Type B pancreatic cell (in vitro differentiated cells): ENCODE results near the gene OR10A6. TPM values are rescaled to one million over a fixed set of nuclear protein-coding genes. Genes with fewer than 3 reads are reported as not detected.

ENCODE experiments used
- DNase-seq: peaks from one replicate; pipeline ENCODE4 v3.0.0; 2021; ENCODE audit warnings: mixed read lengths; ENCODE audit not compliant: unreplicated experiment; ENCODE audit errors: extremely low spot score
- H3K27ac Mint-ChIP-seq: 2 replicates; pipeline ENCODE4 v1.8.0; 2021; ENCODE audit warnings: mild to moderate bottlenecking, mixed read lengths
- H3K27me3 Mint-ChIP-seq: 2 replicates; pipeline ENCODE4 v1.8.0; 2021; ENCODE audit warnings: mixed read lengths
- H3K36me3 Mint-ChIP-seq: 2 replicates; pipeline ENCODE4 v1.8.0; 2021; ENCODE audit warnings: mixed read lengths
- H3K4me1 Mint-ChIP-seq: one replicate; pipeline ENCODE4 v1.8.0; 2021; ENCODE audit warnings: mixed read lengths; ENCODE audit not compliant: unreplicated experiment
- H3K4me3 Mint-ChIP-seq: 2 replicates; pipeline ENCODE4 v1.8.0; 2021; ENCODE audit warnings: mild to moderate bottlenecking, mixed read lengths
- H3K9me3 Mint-ChIP-seq: 2 replicates; pipeline ENCODE4 v1.8.0; 2021; ENCODE audit warnings: mixed read lengths
- total RNA-seq: library from RNA; stranded (reverse); gene quantifications from 2 replicates; pipeline ENCODE4 v1.2.1, GENCODE V29; 2021; ENCODE audit warnings: low replicate concordance
- TF ChIP-seq, protein P1 (sequence below): fragments of 200-600 bp; sonication (generic); conservative IDR thresholded peaks from 2 replicates; pipeline ENCODE4 v1.5.0; 2021; ENCODE audit warnings: antibody characterized with exemption, mild to moderate bottlenecking

The OR10A6 gene
- total RNA-seq, 1 donor from 2014 or later = not detected

DNA sequence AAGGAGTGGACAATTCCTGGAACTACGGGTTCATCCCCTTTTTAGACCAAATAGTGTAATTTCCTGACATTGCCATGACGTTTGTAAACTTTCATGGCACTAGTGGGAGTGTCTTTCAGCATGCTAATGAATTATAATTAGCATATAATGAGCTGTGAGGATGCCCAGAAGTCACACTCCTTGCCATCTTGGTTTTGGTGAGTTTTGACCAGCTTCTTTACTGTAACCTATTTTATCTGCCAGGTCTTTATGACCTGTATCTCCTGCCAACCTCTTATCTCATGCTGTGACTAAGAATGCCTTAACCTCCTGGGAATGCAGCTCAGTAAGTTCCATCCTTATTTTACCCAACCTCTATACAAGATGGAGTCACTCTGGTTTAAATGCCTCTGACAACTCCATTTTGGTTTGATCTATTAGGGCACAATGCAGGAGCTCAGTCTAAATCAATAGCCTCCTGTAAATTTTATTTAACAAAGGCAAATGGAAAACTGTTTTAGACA lies 20.7 kb downstream of the OR10A6 start:
- Mint-ChIP-seq H3K4me3 (no peak overlapping the region), H3K9me3 (no peaks in the 10 kb centered on the region), H3K27ac (no peak overlapping the region), H3K27me3 (no peaks in the 10 kb centered on the region), H3K36me3 (no peaks in the 10 kb centered on the region), H3K4me1 (peaks cover 11% of the 10 kb centered on the region)
- TF ChIP-seq, protein P1, sequence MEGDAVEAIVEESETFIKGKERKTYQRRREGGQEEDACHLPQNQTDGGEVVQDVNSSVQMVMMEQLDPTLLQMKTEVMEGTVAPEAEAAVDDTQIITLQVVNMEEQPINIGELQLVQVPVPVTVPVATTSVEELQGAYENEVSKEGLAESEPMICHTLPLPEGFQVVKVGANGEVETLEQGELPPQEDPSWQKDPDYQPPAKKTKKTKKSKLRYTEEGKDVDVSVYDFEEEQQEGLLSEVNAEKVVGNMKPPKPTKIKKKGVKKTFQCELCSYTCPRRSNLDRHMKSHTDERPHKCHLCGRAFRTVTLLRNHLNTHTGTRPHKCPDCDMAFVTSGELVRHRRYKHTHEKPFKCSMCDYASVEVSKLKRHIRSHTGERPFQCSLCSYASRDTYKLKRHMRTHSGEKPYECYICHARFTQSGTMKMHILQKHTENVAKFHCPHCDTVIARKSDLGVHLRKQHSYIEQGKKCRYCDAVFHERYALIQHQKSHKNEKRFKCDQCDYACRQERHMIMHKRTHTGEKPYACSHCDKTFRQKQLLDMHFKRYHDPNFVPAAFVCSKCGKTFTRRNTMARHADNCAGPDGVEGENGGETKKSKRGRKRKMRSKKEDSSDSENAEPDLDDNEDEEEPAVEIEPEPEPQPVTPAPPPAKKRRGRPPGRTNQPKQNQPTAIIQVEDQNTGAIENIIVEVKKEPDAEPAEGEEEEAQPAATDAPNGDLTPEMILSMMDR = no peak
- no peak for DNase-seq

DNA sequence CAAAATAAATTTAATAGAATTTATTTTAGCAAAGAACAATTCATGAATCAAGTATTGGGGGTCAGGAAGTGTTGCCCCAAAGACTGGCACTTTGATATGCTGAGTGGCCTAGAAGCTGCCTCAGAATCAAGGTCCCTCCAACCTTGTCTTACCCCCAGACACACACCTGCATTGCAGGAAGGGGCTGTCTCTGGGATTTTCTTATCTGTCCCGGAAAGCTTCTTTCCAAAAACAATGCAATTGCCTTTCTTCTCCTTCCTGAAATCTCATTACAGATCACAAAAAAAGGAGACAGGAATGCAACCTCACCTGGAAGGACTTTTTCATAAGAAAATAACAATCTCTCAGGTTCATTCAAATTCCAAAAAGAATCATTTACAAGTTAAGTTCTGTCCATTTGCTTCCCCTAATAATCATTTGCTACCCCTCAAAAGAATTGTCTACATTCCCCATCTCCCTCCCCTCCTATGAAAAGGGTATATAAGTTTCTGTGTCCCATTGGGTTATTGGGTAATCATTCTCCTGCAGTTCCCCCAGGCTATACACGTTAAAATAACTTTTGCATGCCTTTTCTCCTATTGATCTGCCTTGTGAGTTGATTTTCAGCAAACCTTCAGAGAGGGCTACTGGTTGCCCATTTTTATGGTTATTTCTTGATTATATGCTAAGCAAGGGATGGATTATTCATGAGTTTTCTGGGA lies 21.3 kb downstream of the OR10A6 start:
- Mint-ChIP-seq H3K4me1 (peaks cover 12% of the 10 kb centered on the region), H3K27ac (peak overlapping the region; percentile 11)

DNA sequence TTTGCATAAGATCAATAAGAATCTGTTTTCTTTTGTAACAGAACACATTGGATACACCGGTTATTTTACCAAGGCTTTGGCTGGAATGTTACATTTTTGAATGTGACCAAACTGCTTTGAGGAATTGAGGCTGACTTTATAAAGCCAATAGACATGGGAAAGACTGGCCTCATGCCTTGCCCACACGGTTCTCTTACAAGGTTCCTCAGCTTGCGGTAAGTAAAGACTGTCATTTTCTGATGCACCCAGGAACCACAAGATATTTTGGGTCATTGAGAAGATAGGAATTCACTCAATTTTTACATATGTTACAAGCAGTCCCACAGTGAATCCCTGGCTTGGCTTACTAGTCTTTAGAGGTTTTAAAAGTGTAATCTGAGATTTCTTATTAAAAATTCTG lies 23.9 kb downstream of the OR10A6 start:
- Mint-ChIP-seq H3K4me3 (peak overlapping the region; percentile 34), H3K36me3 (no peaks in the 10 kb centered on the region), H3K27me3 (no peaks in the 10 kb centered on the region), H3K4me1 (peaks cover 26% of the 10 kb centered on the region), H3K27ac (peak overlapping the region; percentile 97), H3K9me3 (no peaks in the 10 kb centered on the region)
- TF ChIP-seq, protein P1 = no peak
- DNase-seq = no peak

More for the DNA sequence above, 21.3 kb downstream of the OR10A6 start:
- no peaks in the 10 kb centered on the region for H3K27me3 Mint-ChIP-seq
- DNase-seq = no peak
- no peak overlapping the region for H3K4me3 Mint-ChIP-seq
- H3K9me3 Mint-ChIP-seq = no peaks in the 10 kb centered on the region
- no peaks in the 10 kb centered on the region for H3K36me3 Mint-ChIP-seq
- TF ChIP-seq, protein P1 = no peak

DNA sequence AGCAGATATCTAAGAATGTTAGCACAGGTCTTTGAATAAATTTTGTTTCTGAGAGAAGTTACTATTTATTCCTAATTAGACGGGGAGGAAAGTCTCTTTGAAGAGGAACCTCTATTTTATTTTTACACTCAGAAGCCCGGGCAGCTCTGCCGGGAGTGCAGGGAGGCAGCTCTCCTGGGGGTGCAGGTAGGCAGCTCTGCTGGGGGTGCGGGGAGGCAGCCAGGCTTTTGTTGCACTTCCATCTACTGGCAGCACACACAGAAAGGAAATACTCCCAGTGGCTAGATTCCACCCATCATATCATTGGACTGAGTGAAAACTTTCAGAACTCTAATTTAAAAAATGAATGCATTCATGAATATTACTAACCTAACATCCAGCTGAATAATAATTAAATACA lies 24.6 kb downstream of the OR10A6 start:
- no peak for DNase-seq
- H3K27me3 Mint-ChIP-seq = no peaks in the 10 kb centered on the region
- H3K4me3 Mint-ChIP-seq = peak overlapping the region; percentile 68
- H3K4me1 Mint-ChIP-seq = peaks cover 26% of the 10 kb centered on the region
- TF ChIP-seq, protein P1 = no peak
- no peaks in the 10 kb centered on the region for H3K36me3 Mint-ChIP-seq
- no peaks in the 10 kb centered on the region for H3K9me3 Mint-ChIP-seq
- peak overlapping the region; percentile 97 for H3K27ac Mint-ChIP-seq

DNA sequence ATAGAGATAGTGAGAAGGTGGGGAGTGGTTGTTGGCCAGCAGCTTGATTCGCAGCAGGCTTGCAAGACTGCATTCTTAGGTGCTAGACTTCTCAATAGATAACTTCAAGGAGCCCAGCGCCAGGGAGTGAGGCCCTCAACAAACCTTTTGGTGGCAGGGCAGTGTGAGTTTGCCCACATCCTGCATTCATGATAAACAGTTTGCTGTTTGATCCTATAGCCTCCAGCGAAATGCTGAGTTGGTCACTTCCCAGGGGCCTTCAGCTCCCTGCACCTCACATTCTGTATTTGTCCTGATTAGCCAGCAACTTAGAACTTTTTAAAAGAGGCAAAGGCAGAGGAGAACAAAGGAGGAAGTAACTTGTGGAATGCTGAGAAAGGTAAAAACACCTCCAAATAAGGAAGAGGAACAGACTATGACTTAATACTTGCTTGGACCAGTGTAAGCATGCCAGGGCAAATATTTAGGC lies 25.1 kb downstream of the OR10A6 start:
- peak overlapping the region; percentile 97 for H3K27ac Mint-ChIP-seq
- H3K4me1 Mint-ChIP-seq = peaks cover 26% of the 10 kb centered on the region
- H3K4me3 Mint-ChIP-seq = peak overlapping the region; percentile 68
- no peaks in the 10 kb centered on the region for H3K36me3 Mint-ChIP-seq
- TF ChIP-seq, protein P1 = no peak
- no peaks in the 10 kb centered on the region for H3K27me3 Mint-ChIP-seq
- no peak for DNase-seq
- H3K9me3 Mint-ChIP-seq = no peaks in the 10 kb centered on the region
